GM23338 (cell line): ENCODE data around the gene GRK5.

ENCODE experiments used
- CREB1 ChIP-seq: fragments of 250-450 bp; sonication (Bioruptor Pico); IDR thresholded peaks from 2 replicates; pipeline ENCODE4 v1.5.0; 2020; ENCODE audit warnings: low read depth, mild to moderate bottlenecking, moderate library complexity
- EZH2 ChIP-seq: fragments of 200-600 bp; sonication (generic); IDR thresholded peaks from one replicate; pipeline ENCODE4 v1.8.0; 2017; ENCODE audit warnings: antibody characterized with exemption, mild to moderate bottlenecking, low read depth; ENCODE audit not compliant: unreplicated experiment
- EZH2phosphoT487 ChIP-seq: fragments of 200-600 bp; sonication (generic); IDR thresholded peaks from one replicate; pipeline ENCODE4 v1.8.1; 2018; ENCODE audit warnings: antibody characterized with exemption; ENCODE audit not compliant: unreplicated experiment
- JUNB ChIP-seq: IDR thresholded peaks from one replicate; pipeline ENCODE4 v1.6.1; 2016; ENCODE audit warnings: antibody characterized with exemption; ENCODE audit not compliant: unreplicated experiment
- NANOG ChIP-seq: IDR thresholded peaks from 2 replicates; pipeline ENCODE4 v1.6.1; 2016; ENCODE audit warnings: antibody characterized with exemption, borderline replicate concordance
- POLR2AphosphoS5 ChIP-seq: IDR thresholded peaks from 2 replicates; pipeline ENCODE4 v1.6.1; 2016; ENCODE audit warnings: antibody characterized with exemption, low read depth
- REST ChIP-seq: IDR thresholded peaks from one replicate; pipeline ENCODE4 v1.6.1; 2018; ENCODE audit warnings: antibody characterized with exemption; ENCODE audit not compliant: unreplicated experiment
- STAT1 ChIP-seq: IDR thresholded peaks from one replicate; pipeline ENCODE4 v1.6.1; 2016; ENCODE audit warnings: antibody characterized with exemption; ENCODE audit not compliant: unreplicated experiment
- ZNF331 ChIP-seq: fragments of 250-450 bp; sonication (Bioruptor Pico); IDR thresholded peaks from 2 replicates; pipeline ENCODE4 v1.5.0; 2020; ENCODE audit warnings: low read depth, mild to moderate bottlenecking, moderate library complexity
- TF ChIP-seq, protein P1 (sequence below), 2 experiments: fragments of 200-600 bp in 1 of 2; sonication (generic) in 1 of 2; conservative IDR thresholded peaks; 2 replicates each; pipeline versions ENCODE4 v1.5.1 to v1.6.1; 2016 to 2017; ENCODE audit warnings: antibody characterized with exemption in 2 of 2, low read depth in 2 of 2, mild to moderate bottlenecking in 2 of 2, moderate library complexity in 1 of 2

DNA sequence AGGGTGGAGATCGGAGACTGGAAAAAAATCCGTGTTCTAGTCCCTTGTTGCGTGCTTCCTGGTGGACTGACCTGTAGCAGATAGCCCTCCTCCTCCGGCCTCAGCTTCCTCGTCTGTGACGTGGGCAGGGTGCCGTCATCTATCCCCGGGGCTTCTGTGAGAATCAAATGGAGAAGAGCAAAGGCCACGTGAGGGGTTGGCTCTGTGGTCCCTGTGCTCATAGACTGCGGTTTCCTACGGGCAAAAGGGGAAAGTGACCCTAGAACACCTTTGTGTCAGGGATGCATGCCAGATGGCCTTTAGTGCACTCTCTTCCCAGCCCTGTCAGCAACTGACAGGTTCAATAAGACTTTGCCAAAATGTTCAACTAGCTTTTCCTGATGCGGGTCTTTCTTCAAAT is 33.7 kb downstream of the GRK5 start:
- TF ChIP-seq, protein P1, sequence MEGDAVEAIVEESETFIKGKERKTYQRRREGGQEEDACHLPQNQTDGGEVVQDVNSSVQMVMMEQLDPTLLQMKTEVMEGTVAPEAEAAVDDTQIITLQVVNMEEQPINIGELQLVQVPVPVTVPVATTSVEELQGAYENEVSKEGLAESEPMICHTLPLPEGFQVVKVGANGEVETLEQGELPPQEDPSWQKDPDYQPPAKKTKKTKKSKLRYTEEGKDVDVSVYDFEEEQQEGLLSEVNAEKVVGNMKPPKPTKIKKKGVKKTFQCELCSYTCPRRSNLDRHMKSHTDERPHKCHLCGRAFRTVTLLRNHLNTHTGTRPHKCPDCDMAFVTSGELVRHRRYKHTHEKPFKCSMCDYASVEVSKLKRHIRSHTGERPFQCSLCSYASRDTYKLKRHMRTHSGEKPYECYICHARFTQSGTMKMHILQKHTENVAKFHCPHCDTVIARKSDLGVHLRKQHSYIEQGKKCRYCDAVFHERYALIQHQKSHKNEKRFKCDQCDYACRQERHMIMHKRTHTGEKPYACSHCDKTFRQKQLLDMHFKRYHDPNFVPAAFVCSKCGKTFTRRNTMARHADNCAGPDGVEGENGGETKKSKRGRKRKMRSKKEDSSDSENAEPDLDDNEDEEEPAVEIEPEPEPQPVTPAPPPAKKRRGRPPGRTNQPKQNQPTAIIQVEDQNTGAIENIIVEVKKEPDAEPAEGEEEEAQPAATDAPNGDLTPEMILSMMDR (conservative IDR thresholded peaks at IDR 0.05; ENCODE audit: low read depth in 2 of 2): no peak
- TF ChIP-seq POLR2AphosphoS5 (no peak), JUNB (no peak), EZH2 (no peak), NANOG (no peak), EZH2phosphoT487 (no peak), ZNF331 (CRISPR knock-in tag) (no peak), CREB1 (no peak), REST (no peak), STAT1 (no peak)
